Gastroesophageal sphincter (tissue), 3 donors: Measurements from ENCODE around the gene KIAA1217.

Source experiments
- POLR2A ChIP-seq, 2 donors: fragments of 450-650 bp; IDR thresholded peaks; one replicate each; pipeline ENCODE4 v1.6.1; 2017; ENCODE audit warnings: antibody characterized with exemption in 2 of 2, mild to moderate bottlenecking in 2 of 2, moderate library complexity in 1 of 2
- POLR2AphosphoS5 ChIP-seq: sonication (generic); formaldehyde crosslinking; IDR thresholded peaks from one replicate; pipeline ENCODE4 v1.6.1; 2017; ENCODE audit warnings: antibody characterized with exemption
- TF ChIP-seq, protein P1 (sequence below), 4 experiments: fragments of 200-600 bp in 2 of 4; fragments of 450-650 bp in 2 of 4; sonication (generic) in 1 of 4; IDR thresholded peaks; one replicate each; pipeline ENCODE4 v1.5.1; 2017 to 2019; ENCODE audit warnings: antibody characterized with exemption in 4 of 4, mild to moderate bottlenecking in 2 of 4, moderate library complexity in 2 of 4

GRCh38 chr10:24531439-24531838 lies 322.5 kb downstream of the KIAA1217 start:
- TF ChIP-seq, protein P1, sequence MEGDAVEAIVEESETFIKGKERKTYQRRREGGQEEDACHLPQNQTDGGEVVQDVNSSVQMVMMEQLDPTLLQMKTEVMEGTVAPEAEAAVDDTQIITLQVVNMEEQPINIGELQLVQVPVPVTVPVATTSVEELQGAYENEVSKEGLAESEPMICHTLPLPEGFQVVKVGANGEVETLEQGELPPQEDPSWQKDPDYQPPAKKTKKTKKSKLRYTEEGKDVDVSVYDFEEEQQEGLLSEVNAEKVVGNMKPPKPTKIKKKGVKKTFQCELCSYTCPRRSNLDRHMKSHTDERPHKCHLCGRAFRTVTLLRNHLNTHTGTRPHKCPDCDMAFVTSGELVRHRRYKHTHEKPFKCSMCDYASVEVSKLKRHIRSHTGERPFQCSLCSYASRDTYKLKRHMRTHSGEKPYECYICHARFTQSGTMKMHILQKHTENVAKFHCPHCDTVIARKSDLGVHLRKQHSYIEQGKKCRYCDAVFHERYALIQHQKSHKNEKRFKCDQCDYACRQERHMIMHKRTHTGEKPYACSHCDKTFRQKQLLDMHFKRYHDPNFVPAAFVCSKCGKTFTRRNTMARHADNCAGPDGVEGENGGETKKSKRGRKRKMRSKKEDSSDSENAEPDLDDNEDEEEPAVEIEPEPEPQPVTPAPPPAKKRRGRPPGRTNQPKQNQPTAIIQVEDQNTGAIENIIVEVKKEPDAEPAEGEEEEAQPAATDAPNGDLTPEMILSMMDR (IDR thresholded peaks at IDR 0.05): no peak
- TF ChIP-seq POLR2AphosphoS5: no peak
- TF ChIP-seq POLR2A (IDR thresholded peaks at IDR 0.05): no peak
